Stomach (tissue), 4 donors: ENCODE measurements around the gene FERMT3.

Experiments
- CTCF ChIP-seq, 7 experiments: fragments of 450-650 bp in 4 of 7; fragments of 200-600 bp in 3 of 7; sonication (generic) in 3 of 7; IDR thresholded peaks; one replicate each; pipeline ENCODE4 v1.5.1; 2016 to 2019; ENCODE audit warnings: antibody characterized with exemption in 7 of 7, control low read depth in 2 of 7, mild to moderate bottlenecking in 1 of 7
- EP300 ChIP-seq: sonication (generic); formaldehyde crosslinking; IDR thresholded peaks from one replicate; pipeline ENCODE4 v1.6.1; 2017; ENCODE audit warnings: antibody characterized with exemption
- POLR2A ChIP-seq, 4 donors: fragments of 450-650 bp; IDR thresholded peaks; one replicate each; pipeline ENCODE4 v1.6.1; 2016; ENCODE audit warnings: antibody characterized with exemption in 4 of 4, control low read depth in 2 of 4, mild to moderate bottlenecking in 1 of 4, moderate library complexity in 1 of 4

GRCh38 chr11:64245401-64245796 is 38.9 kb downstream of the FERMT3 start:
- TF ChIP-seq CTCF (IDR thresholded peaks at IDR 0.05) = no peak
- no peak for TF ChIP-seq POLR2A (IDR thresholded peaks at IDR 0.05)
- TF ChIP-seq EP300 = no peak
